GM21529 (cell line): ENCODE results near the gene RAMP3.
A peak's percentile ranks its signal among the peaks of the same experiment; 100 is the strongest.
"Not testable (repeated sequence)": the region's sequence is repeated elsewhere in the genome, so short reads cannot be mapped to it uniquely, and the experiment has no call there.

Experiments used
- ATAC-seq: cut with Tn5 transposase; IDR thresholded peaks from one replicate; pipeline ENCODE4 v1.9.1; 2021; ENCODE audit not compliant: unreplicated experiment

The RAMP3 gene

DNA sequence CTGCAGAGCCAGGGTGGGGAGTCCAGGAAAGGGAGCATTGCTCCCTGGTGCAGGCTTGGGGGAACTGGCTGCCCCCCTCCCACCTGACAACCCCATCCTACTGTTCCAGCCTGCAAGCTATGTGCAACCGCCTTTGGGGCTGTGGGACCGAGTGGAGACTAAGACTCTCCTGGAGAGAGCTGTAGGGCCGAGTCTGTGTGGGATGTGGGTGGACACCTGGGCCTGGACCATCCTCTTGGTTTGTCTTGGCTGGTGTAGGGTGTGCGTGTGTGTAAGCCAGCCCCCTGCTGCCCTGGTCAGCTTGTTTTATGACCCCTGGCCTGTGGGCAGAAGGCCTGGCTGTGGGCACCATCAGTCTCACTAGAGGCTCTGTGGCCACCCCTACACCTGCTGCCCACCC is 1.6 kb upstream of the RAMP3 start:
- no peak for ATAC-seq

DNA sequence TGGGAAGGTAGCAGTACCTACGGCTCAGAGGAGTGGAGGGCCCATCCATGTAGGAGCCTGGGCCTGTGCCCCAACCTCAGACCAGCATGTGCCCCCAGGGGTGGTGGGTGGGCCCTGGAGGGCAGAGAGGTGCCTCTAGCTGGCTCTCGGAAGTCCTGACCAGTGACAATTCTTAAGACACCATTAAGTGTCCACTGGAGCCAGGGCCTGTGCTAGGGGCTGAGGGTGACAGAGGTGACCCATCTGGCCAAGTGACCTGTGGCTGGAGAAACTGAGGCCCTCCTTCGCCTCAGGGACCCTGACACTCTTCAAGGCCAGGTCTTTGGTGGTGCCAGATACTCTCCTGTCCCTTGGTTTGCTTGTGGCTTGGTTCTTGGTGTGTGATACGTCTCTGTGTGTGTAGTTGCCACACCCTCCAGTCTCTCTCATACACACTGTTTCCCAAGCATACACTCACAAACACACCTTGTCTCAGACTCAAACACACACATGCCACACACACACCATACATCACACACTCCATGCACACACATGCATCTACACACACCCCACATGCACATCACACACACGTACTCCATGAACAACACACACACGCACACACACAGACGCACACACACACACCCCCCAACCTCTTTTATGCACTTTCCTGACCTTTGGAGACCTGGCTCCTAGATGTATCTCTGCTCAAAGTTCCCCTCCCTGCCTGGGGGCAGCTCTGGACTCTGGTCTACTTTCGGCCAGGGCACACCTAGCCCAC is 897 bp upstream of the RAMP3 start:
- ATAC-seq: no peak

DNA sequence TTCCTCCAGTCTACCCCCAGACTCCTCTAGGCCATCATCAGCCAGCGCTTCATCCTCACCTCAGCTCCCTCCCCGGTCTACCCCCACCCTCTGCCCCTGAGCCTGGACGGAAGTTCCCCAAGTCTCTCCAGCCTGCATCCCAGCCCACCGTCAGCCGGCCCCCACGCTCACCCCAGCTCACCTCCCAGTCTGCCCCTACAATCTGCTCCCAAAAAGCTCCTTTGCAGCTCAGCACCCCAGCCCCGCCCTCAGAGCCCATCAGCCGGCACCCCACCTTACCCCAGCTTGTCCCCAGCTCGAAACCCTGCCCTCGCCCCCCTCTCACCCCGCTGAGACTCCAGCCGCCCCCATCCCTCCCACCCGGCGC is 322 bp upstream of the RAMP3 start:
- no peak for ATAC-seq

DNA sequence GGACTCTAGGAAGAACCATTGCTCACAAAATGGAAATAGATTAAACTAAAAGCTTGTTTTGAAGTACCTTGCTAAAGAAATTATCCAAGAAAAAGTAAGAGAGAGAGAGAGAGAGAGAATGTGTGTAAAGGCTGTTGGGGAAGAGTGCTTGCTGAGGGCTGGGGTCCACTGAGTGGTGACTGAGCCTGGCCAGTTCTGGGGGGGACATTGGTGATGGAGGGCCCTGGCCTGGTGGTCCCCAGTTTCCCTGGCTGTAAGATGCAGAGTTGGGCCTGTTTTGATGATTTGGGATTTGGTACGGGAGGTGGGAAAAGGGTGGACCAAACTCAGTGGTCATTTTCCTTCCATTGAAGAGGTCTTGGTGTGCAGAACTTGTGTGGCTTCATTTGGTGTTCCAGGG is 880 bp downstream of the RAMP3 start:
- ATAC-seq: no peak

DNA sequence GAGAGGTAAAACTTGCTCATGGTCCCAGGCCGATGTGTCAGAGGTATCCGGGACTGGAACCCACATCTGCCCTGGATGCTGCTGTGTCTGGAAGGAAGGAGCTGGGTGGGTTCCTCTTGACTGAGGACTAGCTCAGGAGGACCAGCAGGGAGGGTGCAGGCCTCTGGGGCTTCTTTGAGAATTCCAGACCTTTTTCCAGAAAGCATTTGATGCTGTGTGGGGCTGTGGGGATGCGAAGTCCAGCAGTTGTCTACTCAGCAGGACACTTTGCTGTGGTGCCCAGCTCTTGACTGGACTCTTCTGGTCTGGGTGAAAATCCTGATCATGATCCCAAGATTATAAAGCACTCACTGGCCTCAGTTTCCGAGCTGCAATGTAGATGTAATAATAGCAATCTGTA is 1.7 kb downstream of the RAMP3 start:
- ATAC-seq: no peak

DNA sequence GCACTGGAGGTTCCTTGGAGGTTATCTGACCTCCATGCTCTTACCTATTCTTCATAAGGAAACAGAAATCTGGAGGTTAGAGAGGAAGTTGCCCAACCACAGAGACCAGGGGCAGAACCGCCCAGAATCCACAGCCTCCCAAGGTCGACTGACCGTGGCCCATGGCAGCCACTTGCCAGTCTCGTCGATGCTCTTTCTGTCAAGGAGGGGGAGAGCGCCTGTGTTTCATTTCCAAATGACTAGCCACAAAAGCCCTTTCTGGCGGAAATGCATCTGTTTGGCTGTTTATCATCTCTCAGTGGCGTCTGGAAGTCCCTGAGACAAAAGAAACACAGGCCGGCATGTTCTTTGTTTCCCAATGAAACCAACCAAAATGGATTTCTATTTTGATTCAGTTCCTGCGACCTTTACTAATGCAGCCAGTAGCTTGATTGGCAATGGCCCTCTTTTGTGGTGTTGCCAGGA is 2.9 kb downstream of the RAMP3 start:
- ATAC-seq: peak; percentile 69

DNA sequence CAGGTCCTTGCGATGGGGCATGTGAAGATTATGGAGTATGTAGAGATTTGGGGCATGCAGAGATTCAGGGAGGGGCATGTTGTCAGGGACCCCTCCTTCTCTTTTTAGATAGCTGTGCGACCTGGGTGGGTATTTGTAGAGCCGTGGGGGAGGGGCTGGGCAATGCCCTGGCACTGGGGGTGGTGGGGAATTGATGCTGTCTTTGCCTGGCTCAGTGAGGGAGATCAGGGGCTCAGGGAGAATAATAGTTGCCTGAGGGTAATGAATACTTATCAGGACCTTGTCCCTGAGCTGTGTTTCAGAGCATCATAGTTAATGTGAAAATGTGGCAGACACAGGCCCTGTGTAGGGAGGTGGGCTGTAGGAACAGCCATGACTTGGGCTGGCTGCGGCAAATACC is 3.5 kb downstream of the RAMP3 start:
- no peak for ATAC-seq

DNA sequence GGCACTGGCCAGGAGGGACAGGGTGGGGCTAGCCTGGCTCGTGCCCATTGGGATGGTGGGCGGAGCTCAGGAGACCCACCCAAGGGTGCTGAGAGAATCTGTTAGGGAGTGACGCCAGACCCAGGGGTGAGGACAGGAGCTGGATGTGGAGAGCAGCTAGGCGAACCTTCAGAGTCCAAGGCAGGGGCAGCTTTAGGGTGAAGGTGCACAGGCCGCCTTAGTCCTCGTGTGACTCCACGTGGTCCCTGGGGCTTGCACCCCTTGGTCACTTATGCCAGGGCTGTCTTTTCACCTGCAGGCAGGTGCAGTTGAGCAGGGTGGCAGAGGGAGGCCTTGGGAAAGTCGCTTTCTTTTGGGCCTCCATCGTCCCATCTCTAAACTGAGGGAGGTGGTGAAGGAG is 4.3 kb downstream of the RAMP3 start:
- no peak for ATAC-seq

DNA sequence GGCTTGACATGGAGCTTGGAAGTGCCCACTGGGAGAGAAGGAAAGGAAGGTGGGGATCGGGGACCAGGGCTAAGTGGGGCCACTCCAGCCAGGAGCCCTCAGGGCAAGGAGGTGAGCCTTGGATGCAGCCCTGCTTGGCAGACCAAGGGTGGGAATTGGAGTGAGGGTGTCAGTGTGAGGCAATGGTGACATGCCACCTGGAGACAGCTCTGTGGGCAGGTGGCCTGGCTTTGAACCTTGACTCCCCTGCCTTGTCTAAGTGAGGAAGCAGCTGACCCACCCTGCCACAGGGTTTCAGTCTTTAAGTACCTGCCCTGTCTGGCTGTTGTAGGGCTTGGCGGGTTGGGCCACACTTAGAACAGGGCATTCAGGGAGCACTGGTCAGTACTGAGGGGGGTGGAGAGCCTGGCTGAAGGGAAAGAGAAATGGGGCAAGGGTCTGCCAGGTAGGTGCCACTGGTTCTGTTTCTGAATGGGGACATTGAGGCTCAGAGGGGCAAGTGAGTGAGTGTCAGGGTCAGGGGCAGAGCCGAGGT is 4.8 kb downstream of the RAMP3 start:
- ATAC-seq: no peak

DNA sequence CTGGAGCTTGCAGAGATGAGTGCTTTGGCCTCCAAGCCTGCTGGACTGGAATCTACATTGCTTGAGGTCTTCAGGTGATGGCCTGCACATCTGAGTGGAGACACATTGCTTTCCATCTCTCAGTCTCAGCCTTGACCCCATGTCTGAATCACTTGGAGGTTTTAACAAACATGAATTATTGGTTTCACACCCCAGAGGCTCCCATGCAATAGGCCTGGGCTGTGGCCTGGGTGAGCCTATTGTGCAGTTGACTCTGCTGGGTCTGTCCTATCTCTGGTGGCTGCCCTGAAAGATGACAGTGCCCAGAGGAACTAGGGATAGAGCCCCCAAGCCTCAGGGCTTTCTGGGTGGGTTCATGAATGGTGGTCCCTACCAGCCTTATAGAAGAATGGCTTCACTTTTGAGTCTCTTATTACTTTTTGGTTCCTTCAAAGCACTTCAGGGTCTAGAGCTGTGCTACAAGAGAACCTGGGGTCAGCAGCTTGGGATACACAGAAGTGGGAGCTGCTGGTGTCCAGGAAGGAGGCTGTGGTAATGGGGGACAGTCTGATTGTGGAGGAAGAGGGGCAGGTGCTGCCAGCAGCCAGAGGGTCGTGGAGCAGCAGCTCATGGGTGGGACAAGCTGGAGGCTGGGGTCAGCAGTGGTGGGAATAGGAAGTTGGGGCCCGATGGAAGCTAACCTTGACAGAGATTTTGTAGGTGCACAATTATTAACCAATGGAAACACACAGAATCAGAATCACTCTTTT is 5.5 kb downstream of the RAMP3 start:
- no peak for ATAC-seq

DNA sequence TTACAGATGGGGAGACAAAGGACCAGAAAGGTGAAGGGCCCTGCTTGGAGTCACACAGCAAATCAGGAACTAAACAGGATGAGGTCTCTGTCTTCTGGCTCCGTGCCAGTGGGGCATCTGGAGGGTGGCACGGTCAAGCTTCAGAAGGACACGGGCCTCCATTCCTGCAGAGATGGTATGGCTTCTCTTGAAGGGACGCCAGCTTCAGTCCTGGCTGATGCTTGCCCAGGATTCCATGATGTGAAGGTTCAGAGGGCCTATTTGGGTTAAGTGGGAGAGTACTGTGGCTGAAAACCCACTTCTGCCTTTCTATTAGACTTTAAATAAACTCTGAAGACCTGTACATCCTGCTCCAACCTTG is 6.1 kb downstream of the RAMP3 start:
- no peak for ATAC-seq

DNA sequence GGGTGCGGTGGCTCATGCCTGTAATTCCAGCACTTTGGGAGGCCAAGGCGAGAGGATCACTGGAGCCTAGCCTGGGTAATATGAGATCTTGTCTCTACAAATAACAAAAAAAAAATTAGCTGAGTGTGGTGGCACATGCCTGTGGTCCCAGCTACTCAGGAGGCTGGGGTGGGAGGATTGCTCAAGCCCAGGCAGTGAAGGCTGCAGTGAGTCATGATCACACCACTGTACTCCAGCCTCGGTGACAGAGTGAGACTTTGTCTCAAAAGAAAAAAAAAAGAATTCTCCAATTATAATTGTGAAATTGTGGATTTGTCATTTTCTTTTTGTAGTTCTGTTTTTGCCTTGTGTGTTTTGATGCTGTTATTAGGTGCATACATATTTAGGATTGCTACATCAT is 6.7 kb downstream of the RAMP3 start:
- not testable (repeated sequence) for ATAC-seq

DNA sequence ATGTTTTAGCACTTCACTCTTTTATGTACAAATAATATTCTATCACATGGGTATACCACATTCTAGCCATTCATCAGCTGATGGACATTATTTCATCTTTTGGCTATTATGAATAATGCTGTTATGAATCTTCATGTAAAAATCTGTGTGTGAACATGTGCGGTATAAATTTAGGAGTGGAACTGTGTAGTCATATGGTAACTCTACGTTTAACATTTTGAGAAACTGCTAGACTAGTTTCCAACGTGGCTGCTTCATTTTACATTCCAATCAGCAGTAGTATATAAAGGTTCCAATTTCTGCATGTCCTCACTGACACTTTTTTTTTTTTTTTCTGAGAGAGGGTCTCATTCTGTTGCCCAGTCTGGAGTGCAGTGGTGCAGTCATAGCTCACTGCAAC is 8.3 kb downstream of the RAMP3 start:
- ATAC-seq: no peak

DNA sequence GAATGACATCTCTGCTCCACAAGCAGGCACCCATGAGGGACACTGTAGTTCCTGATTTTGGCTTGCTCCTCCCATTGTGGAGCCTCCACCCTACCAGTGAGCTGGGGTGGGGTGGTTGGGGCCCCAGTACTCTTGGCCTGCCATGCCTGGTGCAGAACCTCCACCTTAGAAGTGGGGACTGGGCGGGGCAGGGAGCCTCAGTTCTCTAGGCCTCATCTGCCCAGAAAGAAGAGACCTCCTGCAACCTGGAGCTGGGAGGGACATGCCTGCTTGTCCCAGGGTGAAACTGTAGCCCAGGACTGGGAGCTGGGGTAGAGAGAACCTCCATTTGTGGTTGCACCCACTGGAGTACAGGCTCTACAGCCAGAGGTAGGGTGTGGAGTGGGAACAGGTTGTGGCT is 14.4 kb downstream of the RAMP3 start:
- ATAC-seq: no peak

DNA sequence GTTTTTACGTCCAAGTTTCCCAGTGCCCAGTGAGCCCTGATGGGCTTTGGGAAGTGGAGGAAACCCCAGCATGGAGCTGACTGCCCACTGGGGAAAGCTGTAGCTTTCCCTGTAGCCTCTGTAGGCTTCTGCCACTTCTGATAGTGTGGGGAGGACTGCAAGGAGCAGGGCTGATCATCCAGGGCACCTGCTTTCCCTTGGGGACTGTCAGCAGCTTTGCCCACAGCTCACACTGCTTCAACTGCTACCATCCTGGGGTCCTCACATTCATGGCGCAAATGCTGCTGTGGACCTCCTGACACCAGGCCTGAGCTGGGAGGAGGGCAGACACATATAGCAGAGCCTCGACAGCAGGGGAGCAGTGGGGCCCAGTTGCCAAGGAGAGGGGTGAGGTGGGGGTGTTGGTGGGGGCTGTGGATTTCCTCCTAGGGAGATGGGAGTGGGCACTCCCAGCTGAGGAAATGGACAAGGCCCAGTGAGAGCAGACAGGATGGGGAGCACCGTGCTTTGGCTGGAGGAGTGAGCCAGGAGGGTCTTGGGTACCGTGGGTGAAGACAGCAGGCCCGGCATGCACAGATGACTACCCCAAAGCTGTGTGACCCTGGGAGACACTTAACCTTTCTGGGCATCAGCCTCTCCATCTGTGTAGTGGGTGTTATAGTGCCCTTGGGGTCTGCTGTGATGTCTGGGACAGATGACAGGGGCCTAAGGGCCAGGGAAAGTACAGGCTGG is 16.2 kb downstream of the RAMP3 start:
- no peak for ATAC-seq

DNA sequence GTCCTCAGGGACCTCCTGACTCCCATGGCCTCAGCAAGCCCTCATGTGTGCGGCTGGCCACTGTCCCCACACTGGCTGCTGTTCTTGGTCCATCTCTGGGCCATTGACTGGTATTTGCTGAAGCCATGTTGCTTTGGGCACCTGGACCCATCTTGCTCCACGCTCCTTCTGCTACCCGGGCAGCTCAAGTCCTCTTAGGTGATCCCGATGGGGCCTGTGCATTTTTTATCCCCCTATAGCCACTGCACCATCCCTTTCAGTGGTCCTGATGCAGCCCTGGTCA is 16.7 kb downstream of the RAMP3 start:
- no peak for ATAC-seq

DNA sequence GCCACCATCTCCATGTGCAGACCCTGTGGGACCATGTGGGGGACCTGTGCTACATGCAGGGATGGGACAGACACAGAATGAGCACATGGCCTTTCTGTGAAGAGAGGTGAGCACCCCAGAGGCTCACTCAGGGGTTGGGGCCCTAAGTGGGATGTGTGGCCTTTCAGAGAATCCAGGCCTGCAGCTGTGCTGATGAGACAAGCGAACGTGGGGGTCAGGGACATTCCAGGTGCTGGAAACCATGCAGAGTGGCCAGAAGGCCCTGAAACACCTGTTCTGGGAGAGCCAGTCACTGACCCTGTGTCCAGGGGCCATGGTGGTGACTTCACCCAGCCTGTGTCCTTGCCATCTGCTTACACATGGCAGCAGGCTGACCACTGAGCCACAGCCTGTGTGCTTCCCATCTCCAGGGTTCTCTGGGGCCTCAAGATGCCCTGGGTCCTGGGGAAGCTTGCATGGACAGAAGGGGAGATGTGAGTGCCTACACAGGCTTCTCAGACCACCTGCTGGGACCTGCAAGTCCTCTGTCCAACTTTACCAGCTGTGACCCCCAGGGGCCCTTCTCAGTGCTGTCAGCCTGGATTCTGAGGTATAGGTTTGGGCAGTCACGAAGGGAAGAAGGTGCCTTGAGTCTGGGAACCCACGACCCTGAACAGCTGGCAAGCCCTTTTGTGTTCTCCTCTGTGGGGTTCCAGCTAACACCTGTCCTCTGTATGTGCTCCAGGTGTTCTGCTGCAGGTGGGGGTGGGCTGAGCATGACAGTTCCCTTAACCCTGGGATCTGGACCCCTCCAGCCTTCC is 17.6 kb downstream of the RAMP3 start:
- ATAC-seq: no peak

DNA sequence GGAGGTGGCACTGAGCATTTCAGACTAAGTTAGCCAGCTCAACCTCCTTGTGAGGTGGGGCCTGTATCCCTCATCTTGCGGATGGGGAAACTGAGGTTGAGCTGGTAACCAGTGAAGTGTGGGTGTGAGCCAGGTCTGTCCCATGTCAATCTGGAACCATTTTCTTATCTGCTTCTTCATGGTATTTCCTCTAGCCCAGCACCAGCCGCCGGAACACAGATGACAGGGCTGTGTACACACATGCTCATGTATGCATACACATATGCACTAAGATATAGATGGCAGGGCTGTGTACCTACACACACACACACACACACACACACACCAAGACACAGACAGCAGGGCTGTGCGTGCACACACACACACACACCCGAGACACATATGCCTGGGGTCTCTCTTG is 18.5 kb downstream of the RAMP3 start:
- ATAC-seq: no peak

DNA sequence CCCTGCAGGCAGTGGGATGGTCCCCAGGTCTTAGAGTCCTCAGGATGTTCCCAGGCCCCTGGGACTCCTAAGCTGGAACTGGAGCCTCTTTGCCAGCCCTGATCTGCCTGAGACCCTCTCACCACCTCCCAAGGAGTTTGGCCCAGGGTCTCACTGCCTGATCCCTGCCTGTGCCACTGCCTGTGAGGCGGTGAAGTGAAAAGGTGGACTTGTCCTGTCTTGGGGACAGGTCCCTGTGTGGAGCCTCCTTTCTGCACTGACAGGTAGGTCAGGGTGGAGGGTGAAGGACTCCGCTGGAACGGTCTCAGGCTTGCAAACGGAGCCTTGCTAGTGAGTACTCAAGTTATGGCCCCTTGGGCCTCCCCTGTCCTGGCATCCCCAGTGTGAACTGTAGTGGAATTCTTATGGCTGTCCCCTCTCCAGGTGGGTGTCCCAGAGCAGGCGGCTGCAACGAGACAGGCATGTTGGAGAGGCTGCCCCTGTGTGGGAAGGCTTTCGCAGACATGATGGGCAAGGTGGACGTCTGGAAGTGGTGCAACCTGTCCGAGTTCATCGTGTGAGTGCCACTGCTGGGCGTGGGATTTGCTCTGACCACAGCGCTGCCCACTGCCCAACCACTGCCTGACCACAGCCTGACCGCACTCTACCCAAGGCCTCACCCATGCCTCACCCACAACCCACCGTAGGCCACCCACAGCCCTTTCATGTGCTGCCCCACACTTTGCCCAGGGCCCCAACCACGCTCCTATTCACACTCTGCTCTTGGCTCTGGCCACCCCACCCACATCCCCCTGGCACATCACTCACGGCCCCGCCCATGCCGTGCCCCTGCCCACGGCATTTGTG is 19.5 kb downstream of the RAMP3 start:
- no peak for ATAC-seq

DNA sequence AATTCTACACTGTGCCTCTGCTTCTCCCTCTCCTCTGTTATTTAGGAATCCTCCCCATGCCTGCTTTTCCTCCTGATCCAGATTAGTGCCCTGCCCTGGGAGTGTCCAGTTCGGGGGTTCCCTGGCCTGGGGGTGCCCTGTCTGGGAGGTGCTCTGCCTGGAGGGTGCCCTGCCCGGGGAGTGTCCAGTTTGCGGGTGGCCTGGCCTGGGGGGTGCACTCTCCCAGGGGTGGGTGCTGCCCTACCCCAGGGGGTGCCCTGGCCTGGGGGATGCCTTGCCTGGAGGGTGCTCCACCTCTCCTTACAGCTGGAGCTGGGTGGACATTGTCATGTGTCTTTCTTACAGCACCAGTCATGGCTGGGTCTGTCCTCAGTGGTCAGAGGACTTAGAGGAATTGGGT is 20.2 kb downstream of the RAMP3 start:
- ATAC-seq: no peak
